ENCODE data around the gene ADAMTS3.

DNA sequence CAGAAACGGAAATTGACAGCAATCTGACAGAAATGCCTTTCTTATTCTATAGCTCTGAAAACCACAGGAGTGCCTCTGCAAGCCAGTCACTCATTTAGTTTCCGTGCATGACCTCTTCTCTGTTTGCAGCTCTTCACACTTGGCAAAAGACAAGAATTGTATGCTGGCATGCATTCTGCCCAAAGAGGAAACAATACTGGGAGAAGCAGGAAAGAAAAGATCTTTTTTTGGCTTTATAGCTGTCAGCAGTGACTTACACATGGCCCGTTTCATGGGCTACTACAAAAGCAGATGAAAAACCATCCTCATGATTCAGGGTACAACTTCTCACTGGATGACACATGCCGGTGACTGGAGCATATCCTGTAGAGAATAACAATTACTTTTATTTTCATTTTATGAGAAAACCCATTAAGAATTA lies 249.4 kb downstream of the ADAMTS3 start:
- TF ChIP-seq, protein P1, sequence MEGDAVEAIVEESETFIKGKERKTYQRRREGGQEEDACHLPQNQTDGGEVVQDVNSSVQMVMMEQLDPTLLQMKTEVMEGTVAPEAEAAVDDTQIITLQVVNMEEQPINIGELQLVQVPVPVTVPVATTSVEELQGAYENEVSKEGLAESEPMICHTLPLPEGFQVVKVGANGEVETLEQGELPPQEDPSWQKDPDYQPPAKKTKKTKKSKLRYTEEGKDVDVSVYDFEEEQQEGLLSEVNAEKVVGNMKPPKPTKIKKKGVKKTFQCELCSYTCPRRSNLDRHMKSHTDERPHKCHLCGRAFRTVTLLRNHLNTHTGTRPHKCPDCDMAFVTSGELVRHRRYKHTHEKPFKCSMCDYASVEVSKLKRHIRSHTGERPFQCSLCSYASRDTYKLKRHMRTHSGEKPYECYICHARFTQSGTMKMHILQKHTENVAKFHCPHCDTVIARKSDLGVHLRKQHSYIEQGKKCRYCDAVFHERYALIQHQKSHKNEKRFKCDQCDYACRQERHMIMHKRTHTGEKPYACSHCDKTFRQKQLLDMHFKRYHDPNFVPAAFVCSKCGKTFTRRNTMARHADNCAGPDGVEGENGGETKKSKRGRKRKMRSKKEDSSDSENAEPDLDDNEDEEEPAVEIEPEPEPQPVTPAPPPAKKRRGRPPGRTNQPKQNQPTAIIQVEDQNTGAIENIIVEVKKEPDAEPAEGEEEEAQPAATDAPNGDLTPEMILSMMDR (IDR thresholded peaks at IDR 0.05), result no peak
- no peak for TF ChIP-seq POLR2AphosphoS5 (IDR thresholded peaks at IDR 0.05; ENCODE audit: insufficient read depth in 1 of 2, low read depth in 1 of 2)
- no peak for TF ChIP-seq POLR2A (IDR thresholded peaks at IDR 0.05)
